HUES48 (cell line): ENCODE results near the gene SLC22A2.

Experiments
- H3K27ac ChIP-seq: one replicate; pipeline ENCODE4 v1.7.0; 2013; ENCODE audit warnings: low read depth, low read length, inconsistent platforms
- H3K27me3 ChIP-seq: 2 replicates; pipeline ENCODE4 v1.6.1; 2013; ENCODE audit warnings: mild to moderate bottlenecking, low read length; ENCODE audit not compliant: control insufficient read depth, insufficient read depth
- H3K36me3 ChIP-seq: 2 replicates; pipeline ENCODE4 v1.6.1; 2013; ENCODE audit warnings: low read length; ENCODE audit not compliant: control insufficient read depth, insufficient read depth
- H3K4me1 ChIP-seq: 2 replicates; pipeline ENCODE4 v1.6.1; 2013; ENCODE audit warnings: mild to moderate bottlenecking, low read length; ENCODE audit not compliant: control insufficient read depth, insufficient read depth
- H3K4me3 ChIP-seq: 2 replicates; pipeline ENCODE4 v1.5.1; 2013; ENCODE audit warnings: mild to moderate bottlenecking, low read depth, low read length
- H3K9ac ChIP-seq: 2 replicates; pipeline ENCODE4 v1.6.1; 2013; ENCODE audit warnings: mild to moderate bottlenecking, low read depth, low read length, moderate library complexity
- H3K9me3 ChIP-seq: 2 replicates; pipeline ENCODE4 v1.6.1; 2013; ENCODE audit warnings: low read length; ENCODE audit not compliant: control insufficient read depth, insufficient read depth

Gene SLC22A2

GRCh38 chr6:160204710-160205109, 53.9 kb downstream of the SLC22A2 start:
- no peak overlapping the region for H3K9ac ChIP-seq
- no peaks in the 10 kb centered on the region for H3K36me3 ChIP-seq
- H3K4me1 ChIP-seq: no peaks in the 10 kb centered on the region; the same call in 1 of the 2 replicates
- H3K27ac ChIP-seq: no peak overlapping the region
- peaks cover 15% of the 10 kb centered on the region for H3K9me3 ChIP-seq
- H3K27me3 ChIP-seq: no peaks in the 10 kb centered on the region
- H3K4me3 ChIP-seq: no peak overlapping the region

- Histone ChIP-seq H3K4me1 (no peaks in the 10 kb centered on the region; the same call in 1 of the 2 replicates), H3K36me3 (no peaks in the 10 kb centered on the region), H3K9me3 (peaks cover 15% of the 10 kb centered on the region), H3K27me3 (no peaks in the 10 kb centered on the region), H3K9ac (no peak overlapping the region), H3K4me3 (no peak overlapping the region), H3K27ac (no peak overlapping the region)
These were observed 54.7 kb downstream of the SLC22A2 start for GRCh38 chr6:160203953-160204352.

DNA sequence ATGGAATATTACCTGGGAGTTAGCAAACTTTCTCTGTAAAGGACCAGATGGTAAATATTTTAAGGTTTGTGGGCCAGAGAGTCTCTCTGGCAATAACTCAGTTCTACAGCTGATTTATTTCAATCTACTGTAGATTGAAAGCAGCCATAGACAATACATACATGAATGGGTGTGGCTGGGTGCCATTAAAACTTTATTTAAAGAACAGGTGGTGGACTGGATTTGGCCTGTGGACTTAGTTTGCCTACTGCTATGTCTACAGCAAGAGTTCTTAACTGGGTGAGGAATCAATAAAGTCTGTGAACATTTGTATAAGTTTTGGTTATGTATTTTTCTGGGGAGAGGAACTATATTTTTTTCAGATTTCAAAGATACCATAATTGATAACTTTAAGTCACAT, 55.1 kb downstream of the SLC22A2 start:
- H3K4me1 ChIP-seq: no peaks in the 10 kb centered on the region; the same call in 1 of the 2 replicates
- peaks cover 15% of the 10 kb centered on the region for H3K9me3 ChIP-seq
- H3K9ac ChIP-seq: no peak overlapping the region
- H3K4me3 ChIP-seq: no peak overlapping the region
- H3K27me3 ChIP-seq: no peaks in the 10 kb centered on the region
- H3K36me3 ChIP-seq: no peaks in the 10 kb centered on the region
- H3K27ac ChIP-seq: no peak overlapping the region

DNA sequence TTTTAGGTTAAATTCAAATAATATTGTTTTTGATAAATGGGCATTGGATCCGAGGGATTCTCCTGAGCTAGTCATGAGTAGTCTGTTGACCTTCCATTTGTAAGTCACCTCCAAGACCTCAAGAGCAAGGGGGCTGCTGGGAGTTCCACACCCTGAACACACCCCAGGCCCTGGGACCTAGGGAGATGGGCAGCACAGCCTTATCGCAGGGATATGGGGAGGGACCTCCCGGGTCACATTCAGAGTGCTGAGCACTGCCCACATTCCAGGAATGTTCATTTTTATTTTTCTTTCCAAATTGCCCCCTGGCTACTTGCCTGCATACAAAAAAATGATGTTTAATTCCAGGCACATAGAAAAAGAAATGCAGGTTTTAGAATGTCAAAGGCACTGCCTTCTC, 55.5 kb downstream of the SLC22A2 start:
- no peak overlapping the region for H3K27ac ChIP-seq
- no peak overlapping the region for H3K9ac ChIP-seq
- H3K4me3 ChIP-seq: no peak overlapping the region
- H3K4me1 ChIP-seq: no peaks in the 10 kb centered on the region; the same call in 1 of the 2 replicates
- H3K36me3 ChIP-seq: no peaks in the 10 kb centered on the region
- peaks cover 14% of the 10 kb centered on the region for H3K9me3 ChIP-seq
- no peaks in the 10 kb centered on the region for H3K27me3 ChIP-seq

- no peaks in the 10 kb centered on the region for H3K4me1 ChIP-seq
- H3K36me3 ChIP-seq: no peaks in the 10 kb centered on the region
- no peaks in the 10 kb centered on the region for H3K27me3 ChIP-seq
- H3K9ac ChIP-seq: no peak overlapping the region
- no peak overlapping the region for H3K27ac ChIP-seq
- H3K4me3 ChIP-seq: no peak overlapping the region
- peaks cover 7% of the 10 kb centered on the region for H3K9me3 ChIP-seq
These were observed 56.2 kb downstream of the SLC22A2 start for GRCh38 chr6:160202411-160202810.

DNA sequence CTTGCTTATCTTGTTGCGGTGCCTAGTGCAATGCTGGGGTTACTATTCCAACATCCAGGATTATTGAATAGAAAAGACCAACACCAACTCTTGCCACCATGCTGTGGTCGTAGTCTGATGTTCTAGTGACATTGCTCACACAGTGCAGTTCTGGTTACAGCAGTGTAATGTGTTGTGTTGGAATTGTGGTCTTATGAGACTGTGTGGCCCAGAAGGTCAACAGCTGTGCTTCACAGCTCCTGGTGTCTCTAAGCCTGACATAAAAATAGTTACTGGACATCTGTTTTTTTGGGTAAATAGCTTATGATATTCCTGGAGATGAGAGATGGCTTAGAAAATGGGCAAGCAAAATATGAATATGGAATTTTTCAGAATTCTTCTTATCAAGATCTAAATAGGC, 57.6 kb downstream of the SLC22A2 start:
- Histone ChIP-seq H3K27ac (no peak overlapping the region), H3K9ac (no peak overlapping the region), H3K4me3 (no peak overlapping the region), H3K4me1 (no peaks in the 10 kb centered on the region), H3K36me3 (no peaks in the 10 kb centered on the region), H3K9me3 (no peaks in the 10 kb centered on the region; the same call in 1 of the 2 replicates), H3K27me3 (no peaks in the 10 kb centered on the region)

GRCh38 chr6:160198606-160199211, 59.9 kb downstream of the SLC22A2 start:
- no peak overlapping the region for H3K4me3 ChIP-seq
- no peaks in the 10 kb centered on the region for H3K36me3 ChIP-seq
- peaks cover 7% of the 10 kb centered on the region; the same call in 1 of the 2 replicates for H3K9me3 ChIP-seq
- H3K9ac ChIP-seq: no peak overlapping the region
- H3K27ac ChIP-seq: no peak overlapping the region
- no peaks in the 10 kb centered on the region for H3K27me3 ChIP-seq
- no peaks in the 10 kb centered on the region for H3K4me1 ChIP-seq

GRCh38 chr6:160197662-160198061, 61.0 kb downstream of the SLC22A2 start:
- H3K9ac ChIP-seq: no peak overlapping the region
- H3K27me3 ChIP-seq: no peaks in the 10 kb centered on the region
- no peaks in the 10 kb centered on the region for H3K36me3 ChIP-seq
- H3K4me3 ChIP-seq: no peak overlapping the region
- H3K9me3 ChIP-seq: peaks cover 14% of the 10 kb centered on the region; the same call in 1 of the 2 replicates
- no peaks in the 10 kb centered on the region for H3K4me1 ChIP-seq
- H3K27ac ChIP-seq: no peak overlapping the region

DNA sequence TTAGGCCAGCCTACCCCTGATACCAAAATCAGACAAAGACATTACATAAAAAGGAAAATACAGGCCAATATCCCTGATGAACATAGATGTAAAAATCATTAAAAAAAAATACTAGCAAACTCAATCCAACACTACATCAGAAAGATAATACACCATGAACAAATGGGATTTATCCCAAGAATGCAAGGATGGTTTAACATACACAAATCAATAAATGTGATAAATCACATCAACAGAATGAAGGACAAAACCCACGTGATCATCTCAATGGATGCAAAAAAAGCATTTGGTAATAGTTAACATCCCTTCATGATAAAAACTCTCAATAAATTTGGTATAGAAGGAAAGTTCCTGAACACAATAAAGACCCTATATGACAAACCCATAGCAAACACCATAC, 63.8 kb downstream of the SLC22A2 start:
- H3K27me3 ChIP-seq: no peaks in the 10 kb centered on the region
- peaks cover 15% of the 10 kb centered on the region; the same call in 1 of the 2 replicates for H3K9me3 ChIP-seq
- H3K27ac ChIP-seq: no peak overlapping the region
- H3K4me3 ChIP-seq: no peak overlapping the region
- no peak overlapping the region for H3K9ac ChIP-seq
- no peaks in the 10 kb centered on the region for H3K4me1 ChIP-seq
- no peaks in the 10 kb centered on the region for H3K36me3 ChIP-seq

DNA sequence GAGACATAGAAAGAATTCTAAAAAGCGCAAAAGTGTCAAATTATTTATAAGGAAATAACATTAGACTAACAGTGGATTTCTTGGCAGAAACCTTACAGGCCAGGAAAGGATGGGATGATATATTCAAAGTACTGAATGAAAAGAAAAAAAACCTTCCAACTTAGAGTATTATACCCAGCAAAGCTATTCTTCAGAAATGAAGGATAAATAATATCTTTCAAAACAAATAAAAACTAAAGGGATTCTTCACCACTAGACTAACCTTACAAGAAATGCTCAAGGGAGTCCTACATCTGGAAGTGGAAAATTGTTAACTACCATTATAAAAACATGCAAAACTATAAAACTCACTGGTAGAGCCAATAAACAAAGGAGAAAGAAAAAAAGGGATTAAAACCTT, 65.8 kb downstream of the SLC22A2 start:
- H3K9ac ChIP-seq: no peak overlapping the region
- peaks cover 15% of the 10 kb centered on the region; the same call in 1 of the 2 replicates for H3K9me3 ChIP-seq
- no peak overlapping the region for H3K27ac ChIP-seq
- H3K4me1 ChIP-seq: no peaks in the 10 kb centered on the region
- H3K36me3 ChIP-seq: no peaks in the 10 kb centered on the region
- H3K27me3 ChIP-seq: no peaks in the 10 kb centered on the region
- H3K4me3 ChIP-seq: no peak overlapping the region

GRCh38 chr6:160190973-160191372, 67.6 kb downstream of the SLC22A2 start:
- H3K36me3 ChIP-seq: no peaks in the 10 kb centered on the region
- no peak overlapping the region for H3K4me3 ChIP-seq
- no peak overlapping the region for H3K9ac ChIP-seq
- H3K27me3 ChIP-seq: no peaks in the 10 kb centered on the region
- peaks cover 15% of the 10 kb centered on the region; the same call in 1 of the 2 replicates for H3K9me3 ChIP-seq
- H3K27ac ChIP-seq: no peak overlapping the region
- H3K4me1 ChIP-seq: no peaks in the 10 kb centered on the region
